CD4-positive, CD25-positive, alpha-beta regulatory T cell (primary cell): Measurements from ENCODE around the gene SLC27A1. TPM values are rescaled to one million over a fixed set of nuclear protein-coding genes. Genes with fewer than 3 reads are reported as not detected.

Source experiments
- ATAC-seq, 2 donors: fragments of 150-1000 bp; cut with Tn5 transposase; one replicate each; pipeline ENCODE4 v1.10.0; 2021; ENCODE audit warnings: low read depth in 2 of 2, moderate number of reproducible peaks in 2 of 2, moderate library complexity in 1 of 2
- DNase-seq, 3 donors: peaks; one replicate each; pipeline versions ENCODE4 v3.0.0 to v3.0.0-alpha.2; 2012 to 2022; ENCODE audit warnings: mixed read lengths in 1 of 3
- H3K27ac ChIP-seq: one replicate; pipeline ENCODE4 v1.7.0; 2013; ENCODE audit warnings: mild to moderate bottlenecking, low read length; ENCODE audit not compliant: insufficient read depth, poor library complexity, severe bottlenecking
- H3K27me3 ChIP-seq: one replicate; pipeline ENCODE4 v1.7.0; 2013; ENCODE audit warnings: low read length; ENCODE audit not compliant: control insufficient read depth, insufficient read depth
- H3K36me3 ChIP-seq: one replicate; pipeline ENCODE4 v1.7.0; 2013; ENCODE audit warnings: mild to moderate bottlenecking, low read length, moderate library complexity; ENCODE audit not compliant: control insufficient read depth, insufficient read depth
- H3K4me1 ChIP-seq: 2 replicates; pipeline ENCODE4 v1.7.0; 2013; ENCODE audit warnings: mild to moderate bottlenecking, low read length; ENCODE audit not compliant: insufficient read depth, control insufficient read depth, poor library complexity, severe bottlenecking
- H3K4me3 ChIP-seq: one replicate; pipeline ENCODE4 v1.7.0; 2013; ENCODE audit warnings: low read depth, mild to moderate bottlenecking, low read length, moderate library complexity
- H3K9me3 ChIP-seq, 2 experiments: 1 replicate in 1 of 2; 2 replicates in 1 of 2; pipeline ENCODE4 v1.7.0; 2013; ENCODE audit warnings: low read length in 2 of 2, mild to moderate bottlenecking in 1 of 2, moderate library complexity in 1 of 2; ENCODE audit not compliant: control insufficient read depth in 2 of 2
- H3K27ac Mint-ChIP-seq, 3 donors: one replicate each; pipeline ENCODE4 v1.8.0; 2020 to 2022; ENCODE audit warnings: mild to moderate bottlenecking in 3 of 3, mixed read lengths in 3 of 3, moderate library complexity in 2 of 3
- H3K27me3 Mint-ChIP-seq: one replicate; pipeline ENCODE4 v1.8.0; 2022; ENCODE audit warnings: mild to moderate bottlenecking, mixed read lengths
- H3K36me3 Mint-ChIP-seq: one replicate; pipeline ENCODE4 v1.8.0; 2020; ENCODE audit warnings: mixed read lengths
- H3K4me1 Mint-ChIP-seq, 4 donors: one replicate each; pipeline ENCODE4 v1.8.0; 2020 to 2022; ENCODE audit warnings: mixed read lengths in 4 of 4, mild to moderate bottlenecking in 1 of 4
- H3K4me3 Mint-ChIP-seq, 4 donors: one replicate each; pipeline ENCODE4 v1.8.0; 2020 to 2022; ENCODE audit warnings: mild to moderate bottlenecking in 4 of 4, mixed read lengths in 4 of 4, moderate library complexity in 3 of 4
- H3K9me3 Mint-ChIP-seq, 7 donors: one replicate each; pipeline ENCODE4 v1.8.0; 2020 to 2022; ENCODE audit warnings: mixed read lengths in 7 of 7, mild to moderate bottlenecking in 3 of 7, moderate library complexity in 2 of 7
- polyA plus RNA-seq, 4 donors: library from polyadenylated mRNA; unstranded; fragments of 300-500 nt; fragmentation: Illumina TruSeq; gene quantifications; one replicate each; pipeline ENCODE4 v1.2.3, GENCODE V29; 2021
- total RNA-seq: library from RNA; stranded (reverse); gene quantifications from one replicate; pipeline ENCODE4 v1.2.3, GENCODE V29; 2022

The SLC27A1 gene
- total and polyA plus RNA-seq, 5 donors from 2014 or later: 3.9 to 5.2 (median 4.2) TPM

DNA sequence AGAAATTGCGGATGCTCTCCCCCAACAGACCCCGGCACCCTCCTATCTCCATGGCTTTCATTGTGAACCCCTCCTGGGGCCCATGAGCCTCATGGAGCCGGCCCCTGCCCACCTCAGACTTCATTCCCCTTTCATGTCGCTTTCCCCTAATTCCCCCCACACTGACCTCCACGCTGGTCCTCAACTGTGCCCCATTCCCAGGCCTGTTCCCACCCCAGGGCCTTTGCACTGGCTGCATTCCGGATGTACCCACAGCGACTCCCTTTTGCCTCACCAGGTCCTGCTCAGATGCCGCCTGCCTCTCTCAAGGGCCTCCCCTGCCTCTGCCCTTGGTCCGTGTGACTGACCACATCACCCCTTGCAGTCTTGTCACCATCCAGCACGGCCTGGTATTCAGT lies 13.3 kb downstream of the SLC27A1 start:
- H3K4me3 ChIP-seq: no peak overlapping the region
- Mint-ChIP-seq H3K27ac (no peak overlapping the region), H3K4me3 (no peak overlapping the region), H3K4me1 (peaks cover 0 to 8% (median 6%) of the 10 kb centered on the region in 4 donors), H3K36me3 (no peaks in the 10 kb centered on the region), H3K27me3 (no peaks in the 10 kb centered on the region), H3K9me3 (peaks cover 0 to 2% (median 0%) of the 10 kb centered on the region in 7 donors)
- peaks cover 8% of the 10 kb centered on the region for H3K4me1 ChIP-seq
- no peaks in the 10 kb centered on the region for H3K36me3 ChIP-seq
- no peak overlapping the region for H3K27ac ChIP-seq
- H3K27me3 ChIP-seq: no peaks in the 10 kb centered on the region
- no peak for DNase-seq
- H3K9me3 ChIP-seq: no peaks in the 10 kb centered on the region
- ATAC-seq: no peak

DNA sequence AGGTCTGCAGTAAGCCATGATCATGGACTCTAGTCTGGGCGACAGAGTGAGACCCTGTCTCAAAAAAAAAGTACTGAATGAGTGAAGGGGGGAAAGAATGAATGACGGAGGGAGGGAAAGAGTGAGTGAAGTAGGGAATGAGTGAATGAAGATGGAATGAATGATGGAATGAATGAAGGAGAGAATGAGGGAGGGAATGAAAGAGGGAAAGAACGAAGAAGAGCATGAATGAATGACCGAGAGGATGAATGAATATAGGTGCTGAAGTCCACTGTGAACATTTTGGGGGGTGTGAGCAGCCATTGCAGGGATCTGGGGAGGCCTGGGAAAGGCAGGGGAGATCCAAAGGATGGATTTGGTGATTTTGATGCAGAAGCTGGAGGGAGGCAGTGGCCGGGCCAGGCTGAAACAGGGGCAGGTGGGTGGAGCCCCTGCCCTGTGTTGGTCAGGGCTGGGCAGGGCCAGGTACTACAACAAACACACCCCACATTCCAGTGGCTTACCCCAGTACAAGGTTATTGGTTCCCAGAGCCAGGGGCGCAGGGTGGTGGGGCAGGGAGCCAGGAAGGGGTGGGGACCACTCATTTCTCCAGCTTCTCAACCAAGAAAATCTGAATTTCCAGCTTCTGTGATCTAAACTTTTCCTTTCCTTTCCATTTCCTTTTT lies 14.3 kb downstream of the SLC27A1 start:
- peaks cover 0 to 2% (median 0%) of the 10 kb centered on the region in 7 donors for H3K9me3 Mint-ChIP-seq
- H3K27ac Mint-ChIP-seq: peak overlapping the region in 1 of 3 donors; percentile 32

DNA sequence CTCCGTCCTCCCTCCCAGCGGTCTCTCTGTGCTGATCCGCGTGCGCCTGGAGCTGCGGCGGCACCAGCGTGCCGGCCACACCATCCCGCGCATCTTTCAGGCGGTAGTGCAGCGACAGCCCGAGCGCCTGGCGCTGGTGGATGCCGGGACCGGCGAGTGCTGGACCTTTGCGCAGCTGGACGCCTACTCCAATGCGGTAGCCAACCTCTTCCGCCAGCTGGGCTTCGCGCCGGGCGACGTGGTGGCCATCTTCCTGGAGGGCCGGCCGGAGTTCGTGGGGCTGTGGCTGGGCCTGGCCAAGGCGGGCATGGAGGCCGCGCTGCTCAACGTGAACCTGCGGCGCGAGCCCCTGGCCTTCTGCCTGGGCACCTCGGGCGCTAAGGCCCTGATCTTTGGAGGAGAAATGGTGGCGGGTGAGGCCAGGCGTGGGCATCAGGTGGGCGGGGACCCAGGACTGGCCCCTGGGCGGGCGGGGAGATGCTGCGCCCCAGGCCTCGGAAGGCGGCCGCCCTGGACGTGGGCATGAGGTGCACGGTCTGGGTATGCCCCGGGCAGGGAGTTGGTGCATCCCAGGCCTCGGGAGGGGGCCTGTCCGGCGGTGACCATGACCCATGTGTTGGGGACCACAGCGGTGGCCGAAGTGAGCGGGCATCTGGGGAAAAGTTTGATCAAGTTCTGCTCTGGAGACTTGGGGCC lies 16.4 kb downstream of the SLC27A1 start:
- no peak overlapping the region for H3K27ac Mint-ChIP-seq
- Histone ChIP-seq H3K9me3 (no peaks in the 10 kb centered on the region), H3K27ac (no peak overlapping the region), H3K27me3 (no peaks in the 10 kb centered on the region), H3K36me3 (no peaks in the 10 kb centered on the region), H3K4me3 (no peak overlapping the region), H3K4me1 (peaks cover 30% of the 10 kb centered on the region)
- no peaks in the 10 kb centered on the region for H3K36me3 Mint-ChIP-seq
- no peaks in the 10 kb centered on the region for H3K27me3 Mint-ChIP-seq
- peaks cover 10 to 33% (median 21%) of the 10 kb centered on the region in 4 donors for H3K4me1 Mint-ChIP-seq
- H3K9me3 Mint-ChIP-seq: peaks cover 0 to 2% (median 0%) of the 10 kb centered on the region in 7 donors
- no peak for ATAC-seq
- DNase-seq: no peak
- no peak overlapping the region for H3K4me3 Mint-ChIP-seq

More for the DNA sequence above, 14.3 kb downstream of the SLC27A1 start:
- Histone ChIP-seq H3K4me1 (peaks cover 19% of the 10 kb centered on the region), H3K36me3 (no peaks in the 10 kb centered on the region), H3K9me3 (no peaks in the 10 kb centered on the region), H3K27ac (no peak overlapping the region), H3K4me3 (no peak overlapping the region), H3K27me3 (no peaks in the 10 kb centered on the region)
- Mint-ChIP-seq H3K4me1 (peaks cover 4 to 18% (median 12%) of the 10 kb centered on the region in 4 donors), H3K36me3 (no peaks in the 10 kb centered on the region), H3K4me3 (no peak overlapping the region), H3K27me3 (no peaks in the 10 kb centered on the region)
- DNase-seq: no peak
- no peak for ATAC-seq

DNA sequence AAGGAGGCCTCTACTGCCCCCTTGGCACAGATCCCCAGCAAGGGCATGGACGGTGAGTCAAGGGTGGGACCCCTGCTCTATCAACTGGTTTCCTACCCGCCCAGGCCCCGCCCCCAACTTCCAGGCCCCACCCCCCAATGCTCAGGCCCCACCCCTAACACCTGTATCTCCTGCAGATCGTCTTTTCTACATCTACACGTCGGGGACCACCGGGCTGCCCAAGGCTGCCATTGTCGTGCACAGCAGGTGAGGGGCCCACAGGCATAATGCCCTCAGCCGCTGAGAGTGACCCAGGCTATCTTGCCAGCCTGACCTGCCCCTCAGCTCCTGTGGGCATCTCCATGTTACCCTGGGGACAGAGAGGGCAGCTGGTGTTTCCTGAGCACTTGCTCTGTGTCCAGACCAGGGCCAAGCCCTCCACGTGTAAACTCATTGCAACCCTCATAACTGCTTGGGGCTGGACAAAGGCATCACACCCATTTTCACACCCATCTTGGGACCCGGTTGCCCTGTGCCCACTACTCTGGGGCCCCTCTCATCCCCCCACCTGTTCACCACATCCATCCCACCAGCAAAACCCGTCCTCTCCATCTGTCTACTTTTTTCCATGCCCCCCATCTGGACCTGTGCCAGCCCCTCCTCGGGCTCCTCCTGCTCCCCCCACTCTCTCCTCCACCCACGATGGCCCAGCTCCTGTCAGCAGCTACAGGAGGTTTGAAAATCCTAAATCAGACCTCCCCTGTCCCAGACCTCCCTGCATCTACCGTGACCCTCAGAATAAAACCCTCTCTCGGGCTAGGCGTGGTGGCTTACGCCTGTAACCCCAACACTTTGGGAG lies 17.2 kb downstream of the SLC27A1 start:
- ATAC-seq (no peak), DNase-seq (no peak)
- no peaks in the 10 kb centered on the region for H3K36me3 Mint-ChIP-seq
- no peak overlapping the region for H3K4me3 Mint-ChIP-seq
- Histone ChIP-seq H3K27me3 (no peaks in the 10 kb centered on the region), H3K4me1 (peaks cover 30% of the 10 kb centered on the region), H3K9me3 (no peaks in the 10 kb centered on the region), H3K4me3 (no peak overlapping the region), H3K27ac (no peak overlapping the region), H3K36me3 (no peaks in the 10 kb centered on the region)
- peak overlapping the region in 2 of 3 donors; percentile 48 to 87 for H3K27ac Mint-ChIP-seq
- no peaks in the 10 kb centered on the region for H3K27me3 Mint-ChIP-seq
- H3K9me3 Mint-ChIP-seq: peaks cover 0 to 2% (median 0%) of the 10 kb centered on the region in 7 donors
- peaks cover 10 to 33% (median 21%) of the 10 kb centered on the region in 4 donors for H3K4me1 Mint-ChIP-seq

DNA sequence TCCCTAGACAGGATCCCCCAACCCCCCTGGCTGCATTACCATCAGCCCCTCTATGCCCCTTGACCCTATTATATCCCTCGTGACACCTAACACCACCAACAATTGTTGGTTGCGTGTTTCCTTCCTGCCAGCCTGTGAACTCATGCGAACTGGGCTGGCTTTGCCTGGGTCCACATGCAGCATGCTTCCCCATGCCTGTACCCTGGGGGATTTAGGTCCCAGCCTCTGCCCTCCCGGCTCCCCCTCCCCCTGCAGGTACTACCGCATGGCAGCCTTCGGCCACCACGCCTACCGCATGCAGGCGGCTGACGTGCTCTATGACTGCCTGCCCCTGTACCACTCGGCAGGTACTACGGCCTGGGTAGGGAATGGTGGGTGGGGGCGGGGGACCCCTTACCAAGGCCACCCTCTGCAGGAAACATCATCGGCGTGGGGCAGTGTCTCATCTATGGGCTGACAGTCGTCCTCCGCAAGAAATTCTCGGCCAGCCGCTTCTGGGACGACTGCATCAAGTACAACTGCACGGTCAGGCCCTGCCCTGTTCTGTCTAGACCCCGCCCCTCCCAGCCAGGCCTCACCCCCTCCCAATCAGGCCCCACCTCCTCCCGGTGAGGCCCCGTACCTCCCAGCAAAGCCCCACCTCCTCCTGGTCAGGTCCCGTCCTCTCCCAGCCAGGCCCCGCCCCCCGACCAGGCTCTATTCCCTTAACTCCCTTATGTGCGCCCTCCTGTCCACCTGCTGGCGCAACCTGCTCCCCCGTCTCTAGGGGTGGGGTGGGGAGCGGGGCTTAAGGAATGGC lies 18.5 kb downstream of the SLC27A1 start:
- no peaks in the 10 kb centered on the region for H3K9me3 Mint-ChIP-seq
- H3K27ac ChIP-seq: peak overlapping the region; percentile 49
- no peaks in the 10 kb centered on the region for H3K36me3 Mint-ChIP-seq
- DNase-seq: peak; percentile 43 to 78 (median 68)
- peak; percentile 81 to 86 for ATAC-seq
- H3K27me3 ChIP-seq: no peaks in the 10 kb centered on the region
- peak overlapping the region; percentile 36 to 80 (median 70) for H3K4me3 Mint-ChIP-seq
- peak overlapping the region; percentile 91 to 96 (median 93) for H3K27ac Mint-ChIP-seq
- no peaks in the 10 kb centered on the region for H3K36me3 ChIP-seq
- H3K4me3 ChIP-seq: no peak overlapping the region
- H3K4me1 ChIP-seq: peaks cover 30% of the 10 kb centered on the region
- no peaks in the 10 kb centered on the region for H3K27me3 Mint-ChIP-seq
- no peaks in the 10 kb centered on the region for H3K9me3 ChIP-seq
- H3K4me1 Mint-ChIP-seq: peaks cover 10 to 33% (median 19%) of the 10 kb centered on the region in 4 donors

DNA sequence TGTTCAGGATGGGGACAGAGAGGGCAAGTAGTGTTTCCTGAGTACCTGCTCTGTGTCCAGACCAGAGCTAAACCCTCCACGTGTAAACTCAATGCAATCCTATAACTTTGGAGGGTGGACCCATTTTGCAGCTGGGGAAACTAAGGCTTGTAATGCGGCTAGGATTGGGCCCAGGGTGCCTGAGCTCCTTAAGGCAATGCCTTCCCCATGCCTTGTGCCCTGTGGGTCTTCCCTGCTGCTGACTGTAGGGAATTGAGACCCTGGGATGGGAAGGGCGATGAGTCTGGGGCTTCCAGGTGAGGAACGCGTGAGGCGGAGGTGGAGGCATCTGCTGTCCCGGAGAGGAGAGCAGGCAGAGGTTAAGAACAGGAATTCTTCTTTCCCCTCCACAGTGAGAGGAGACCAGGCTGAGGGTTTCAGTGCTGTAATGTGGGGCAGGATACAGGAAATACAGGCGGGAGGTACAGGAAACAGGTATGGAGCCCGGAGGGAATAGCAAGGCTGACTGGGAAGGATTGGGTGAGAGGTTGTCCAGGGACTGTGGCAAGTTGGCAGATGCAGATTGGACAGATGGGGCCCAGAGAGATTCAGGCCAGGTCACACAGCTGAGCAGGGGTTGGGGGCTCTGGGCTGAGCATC lies 19.2 kb downstream of the SLC27A1 start:
- DNase-seq (no peak), ATAC-seq (no peak)
- Mint-ChIP-seq H3K27ac (peak overlapping the region; percentile 23 to 96 (median 91)), H3K27me3 (no peaks in the 10 kb centered on the region), H3K36me3 (no peaks in the 10 kb centered on the region), H3K9me3 (no peaks in the 10 kb centered on the region), H3K4me1 (peaks cover 10 to 33% (median 19%) of the 10 kb centered on the region in 4 donors), H3K4me3 (peak overlapping the region; percentile 36 to 47 (median 41))
- no peak overlapping the region for H3K4me3 ChIP-seq
- no peaks in the 10 kb centered on the region for H3K27me3 ChIP-seq
- H3K27ac ChIP-seq: peak overlapping the region; percentile 49
- no peaks in the 10 kb centered on the region for H3K9me3 ChIP-seq
- peaks cover 30% of the 10 kb centered on the region for H3K4me1 ChIP-seq
- no peaks in the 10 kb centered on the region for H3K36me3 ChIP-seq
